PC-9 (cell line): ENCODE results near the gene ANO2. TPM values are rescaled to one million over a fixed set of nuclear protein-coding genes. Genes with fewer than 3 reads are reported as not detected.

ENCODE experiments used
- BruUV-seq: library from RNA; stranded (reverse); fragments of 400-500 nt; replicated peaks from 2 replicates; lab custom pipeline; 2021; lab: Mats Ljungman, UMichigan
- CTCF ChIA-PET: fragments of 300-600 bp; sonication (Branson Sonifier 250); formaldehyde crosslinking; loops from one replicate; lab custom pipeline; 2022; ENCODE audit warnings: antibody characterized with exemption; lab: Charles Lee
- POLR2A ChIA-PET: fragments of 300-600 bp; sonication (Branson Sonifier 250); formaldehyde crosslinking; loops from one replicate; lab custom pipeline; 2022; ENCODE audit warnings: antibody characterized with exemption; ENCODE audit not compliant: unreplicated experiment; lab: Charles Lee
- DNase-seq, 2 experiments: peaks; one replicate each; pipeline versions ENCODE4 v3.0.0 to v3.0.0-alpha.2; 2015 to 2022; ENCODE audit warnings: mixed read lengths in 1 of 2
- H2AFZ ChIP-seq: fragments of 200-600 bp; sonication (generic); 2 replicates; pipeline ENCODE4 v1.8.1; 2017; ENCODE audit warnings: antibody characterized with exemption
- H3F3A ChIP-seq: fragments of 200-600 bp; sonication (generic); 2 replicates; pipeline ENCODE4 v1.8.1; 2017; ENCODE audit warnings: antibody characterized with exemption, mild to moderate bottlenecking, low read depth; ENCODE audit not compliant: insufficient read depth
- H3K27ac ChIP-seq: fragments of 200-600 bp; sonication (generic); 2 replicates; pipeline ENCODE4 v1.6.1; 2016; ENCODE audit warnings: mixed run types
- H3K27me3 ChIP-seq: fragments of 200-600 bp; sonication (generic); 2 replicates; pipeline ENCODE4 v1.6.1; 2016; ENCODE audit warnings: low read depth, mixed run types; ENCODE audit not compliant: insufficient read depth
- H3K36me3 ChIP-seq: fragments of 200-600 bp; sonication (generic); 2 replicates; pipeline ENCODE4 v1.6.1; 2016; ENCODE audit warnings: low read depth, mixed run types
- H3K4me1 ChIP-seq: fragments of 200-600 bp; sonication (generic); replicated peaks from 2 replicates; pipeline ENCODE4 v1.6.1; 2016; ENCODE audit warnings: mixed run types; ENCODE audit not compliant: insufficient read depth
- H3K4me2 ChIP-seq: fragments of 200-600 bp; sonication (generic); 2 replicates; pipeline ENCODE4 v1.6.1; 2017; ENCODE audit warnings: mixed run types
- H3K4me3 ChIP-seq: fragments of 200-600 bp; sonication (generic); 2 replicates; pipeline ENCODE4 v1.6.1; 2016; ENCODE audit warnings: mixed run types
- H3K79me2 ChIP-seq: fragments of 200-600 bp; sonication (generic); 2 replicates; pipeline ENCODE4 v1.6.1; 2017; ENCODE audit warnings: low read depth, mixed run types
- H3K9me2 ChIP-seq: fragments of 200-600 bp; sonication (generic); 2 replicates; pipeline ENCODE4 v1.8.1; 2017; ENCODE audit warnings: mild to moderate bottlenecking; ENCODE audit not compliant: insufficient read depth
- H3K9me3 ChIP-seq: fragments of 200-600 bp; sonication (generic); 2 replicates; pipeline ENCODE4 v1.8.1; 2016; ENCODE audit warnings: low read depth; ENCODE audit not compliant: insufficient read depth
- H4K20me1 ChIP-seq: fragments of 200-600 bp; sonication (generic); 2 replicates; pipeline ENCODE4 v1.8.1; 2017; ENCODE audit not compliant: insufficient read depth
- EZH2 ChIP-seq: fragments of 200-600 bp; sonication (generic); IDR thresholded peaks from 2 replicates; pipeline ENCODE4 v1.8.0; 2017; ENCODE audit warnings: antibody characterized with exemption, low read depth
- intact Hi-C: fragments of 100-400 bp; cut with micrococcal nuclease; formaldehyde crosslinking; loops from one replicate; pipeline ENCODE4 v1.10.0; 2022; ENCODE audit not compliant: unreplicated experiment
- total RNA-seq: library from RNA; stranded (reverse); gene quantifications from 2 replicates; pipeline ENCODE4 v1.2.3, GENCODE V29; 2021
- TF ChIP-seq, protein P1 (sequence below): fragments of 200-600 bp; sonication (generic); conservative IDR thresholded peaks from 2 replicates; pipeline ENCODE4 v1.6.1; 2017; ENCODE audit warnings: mixed run types, antibody characterized with exemption, mild to moderate bottlenecking, moderate library complexity

The ANO2 gene
- total RNA-seq, 1 experiment from 2014 or later = not detected

DNA sequence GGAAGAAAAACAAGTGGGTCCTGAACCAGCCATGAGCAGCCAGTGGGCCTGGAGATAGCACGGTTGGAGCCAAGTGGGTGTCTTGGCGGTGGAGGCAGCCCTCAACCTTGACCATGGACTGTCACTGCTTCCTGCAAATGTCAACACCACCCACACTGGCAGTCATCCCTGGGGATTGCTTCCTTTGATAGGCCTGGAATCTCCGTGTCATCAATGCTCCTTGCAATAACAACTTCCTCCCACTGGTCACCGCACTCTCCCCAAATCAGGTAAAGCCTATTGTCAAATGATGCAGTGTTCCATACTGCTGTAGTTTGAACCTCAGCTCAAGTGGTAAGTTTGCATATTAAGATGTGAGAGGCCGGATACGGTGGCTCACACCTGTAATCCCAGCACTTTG, 384.0 kb downstream of the ANO2 start:
- H3K9me3 ChIP-seq = peaks cover 3% of the 10 kb centered on the region; the same call in 1 of the 2 replicates
- CTCF ChIA-PET = no interaction called here
- H3K27me3 ChIP-seq = peaks cover 70% of the 10 kb centered on the region
- no peaks in the 10 kb centered on the region for H3K36me3 ChIP-seq
- no peaks in the 10 kb centered on the region for H3K9me2 ChIP-seq
- no peak overlapping the region for H3K4me3 ChIP-seq
- intact Hi-C loops = no loop called here
- H3K27ac ChIP-seq = no peak overlapping the region
- DNase-seq = no peak
- H2AFZ ChIP-seq = no peak overlapping the region
- no peaks in the 10 kb centered on the region for H3K79me2 ChIP-seq
- TF ChIP-seq EZH2 = no peak
- TF ChIP-seq, protein P1, sequence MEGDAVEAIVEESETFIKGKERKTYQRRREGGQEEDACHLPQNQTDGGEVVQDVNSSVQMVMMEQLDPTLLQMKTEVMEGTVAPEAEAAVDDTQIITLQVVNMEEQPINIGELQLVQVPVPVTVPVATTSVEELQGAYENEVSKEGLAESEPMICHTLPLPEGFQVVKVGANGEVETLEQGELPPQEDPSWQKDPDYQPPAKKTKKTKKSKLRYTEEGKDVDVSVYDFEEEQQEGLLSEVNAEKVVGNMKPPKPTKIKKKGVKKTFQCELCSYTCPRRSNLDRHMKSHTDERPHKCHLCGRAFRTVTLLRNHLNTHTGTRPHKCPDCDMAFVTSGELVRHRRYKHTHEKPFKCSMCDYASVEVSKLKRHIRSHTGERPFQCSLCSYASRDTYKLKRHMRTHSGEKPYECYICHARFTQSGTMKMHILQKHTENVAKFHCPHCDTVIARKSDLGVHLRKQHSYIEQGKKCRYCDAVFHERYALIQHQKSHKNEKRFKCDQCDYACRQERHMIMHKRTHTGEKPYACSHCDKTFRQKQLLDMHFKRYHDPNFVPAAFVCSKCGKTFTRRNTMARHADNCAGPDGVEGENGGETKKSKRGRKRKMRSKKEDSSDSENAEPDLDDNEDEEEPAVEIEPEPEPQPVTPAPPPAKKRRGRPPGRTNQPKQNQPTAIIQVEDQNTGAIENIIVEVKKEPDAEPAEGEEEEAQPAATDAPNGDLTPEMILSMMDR = no peak
- H3K4me2 ChIP-seq = no peak overlapping the region
- no TSS peak for BruUV-seq
- POLR2A ChIA-PET = no interaction called here
- H4K20me1 ChIP-seq = no peaks in the 10 kb centered on the region
- no peaks in the 10 kb centered on the region for H3K4me1 ChIP-seq
- no peaks in the 10 kb centered on the region for H3F3A ChIP-seq

GRCh38 chr12:5560265-5560664, 384.8 kb downstream of the ANO2 start:
- Histone ChIP-seq H3K36me3 (no peaks in the 10 kb centered on the region), H3K4me1 (no peaks in the 10 kb centered on the region), H3K9me3 (peaks cover 5% of the 10 kb centered on the region; the same call in 1 of the 2 replicates), H2AFZ (no peak overlapping the region), H3K79me2 (no peaks in the 10 kb centered on the region), H3K4me3 (no peak overlapping the region), H3K9me2 (no peaks in the 10 kb centered on the region), H3K4me2 (no peak overlapping the region), H3K27ac (no peak overlapping the region), H4K20me1 (no peaks in the 10 kb centered on the region), H3F3A (no peaks in the 10 kb centered on the region), H3K27me3 (peaks cover 63% of the 10 kb centered on the region)
- intact Hi-C loops = no loop called here
- CTCF ChIA-PET = no interaction called here
- no peak for DNase-seq
- POLR2A ChIA-PET = no interaction called here
- TF ChIP-seq EZH2 = no peak
- TF ChIP-seq, protein P1 = no peak
- BruUV-seq = no TSS peak

- ChIA-PET CTCF (no interaction called here), POLR2A (no interaction called here)
Observed at GRCh38 chr12:5557906-5558305, 387.2 kb downstream of the ANO2 start.

More at GRCh38 chr12:5557906-5558305, 387.2 kb downstream of the ANO2 start:
- H3K27ac ChIP-seq = no peak overlapping the region
- peaks cover 5% of the 10 kb centered on the region; the same call in 1 of the 2 replicates for H3K9me3 ChIP-seq
- no peaks in the 10 kb centered on the region for H4K20me1 ChIP-seq
- no peak overlapping the region for H3K4me2 ChIP-seq
- H3K27me3 ChIP-seq = peaks cover 43% of the 10 kb centered on the region
- no peak for TF ChIP-seq EZH2
- TF ChIP-seq, protein P1 = no peak
- no peaks in the 10 kb centered on the region for H3K9me2 ChIP-seq
- H3K4me1 ChIP-seq = no peaks in the 10 kb centered on the region
- H3K36me3 ChIP-seq = no peaks in the 10 kb centered on the region
- no peak overlapping the region for H3K4me3 ChIP-seq
- no TSS peak for BruUV-seq
- no peak overlapping the region for H2AFZ ChIP-seq
- no peaks in the 10 kb centered on the region for H3F3A ChIP-seq
- no peak for DNase-seq
- intact Hi-C loops = no loop called here
- no peaks in the 10 kb centered on the region for H3K79me2 ChIP-seq
